Measurements from ENCODE around the gene S100B.

DNA sequence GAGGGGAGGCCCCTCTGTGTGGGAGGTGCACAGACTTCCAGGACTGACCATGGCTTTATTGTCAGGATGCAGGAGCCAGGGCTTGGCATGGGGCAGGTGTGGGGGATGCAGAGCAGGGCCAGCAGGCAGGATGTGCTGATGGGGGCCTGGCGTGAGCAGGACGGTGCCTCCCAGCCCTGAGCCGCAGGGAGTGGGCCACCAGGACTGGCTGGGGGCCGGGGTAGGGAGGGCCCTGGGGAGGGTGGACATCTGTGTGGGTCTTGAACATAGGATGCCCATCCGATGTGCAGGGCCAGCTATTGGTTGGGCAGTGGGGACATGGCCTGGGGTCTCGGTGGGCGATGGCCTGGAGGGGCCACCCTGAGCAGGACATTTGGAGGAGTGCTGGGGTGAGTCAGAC lies 46.2 kb upstream of the S100B start:
- TF ChIP-seq, protein P1, sequence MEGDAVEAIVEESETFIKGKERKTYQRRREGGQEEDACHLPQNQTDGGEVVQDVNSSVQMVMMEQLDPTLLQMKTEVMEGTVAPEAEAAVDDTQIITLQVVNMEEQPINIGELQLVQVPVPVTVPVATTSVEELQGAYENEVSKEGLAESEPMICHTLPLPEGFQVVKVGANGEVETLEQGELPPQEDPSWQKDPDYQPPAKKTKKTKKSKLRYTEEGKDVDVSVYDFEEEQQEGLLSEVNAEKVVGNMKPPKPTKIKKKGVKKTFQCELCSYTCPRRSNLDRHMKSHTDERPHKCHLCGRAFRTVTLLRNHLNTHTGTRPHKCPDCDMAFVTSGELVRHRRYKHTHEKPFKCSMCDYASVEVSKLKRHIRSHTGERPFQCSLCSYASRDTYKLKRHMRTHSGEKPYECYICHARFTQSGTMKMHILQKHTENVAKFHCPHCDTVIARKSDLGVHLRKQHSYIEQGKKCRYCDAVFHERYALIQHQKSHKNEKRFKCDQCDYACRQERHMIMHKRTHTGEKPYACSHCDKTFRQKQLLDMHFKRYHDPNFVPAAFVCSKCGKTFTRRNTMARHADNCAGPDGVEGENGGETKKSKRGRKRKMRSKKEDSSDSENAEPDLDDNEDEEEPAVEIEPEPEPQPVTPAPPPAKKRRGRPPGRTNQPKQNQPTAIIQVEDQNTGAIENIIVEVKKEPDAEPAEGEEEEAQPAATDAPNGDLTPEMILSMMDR (IDR thresholded peaks at IDR 0.05; ENCODE audit: low read depth, low read length, missing input control), result no peak
- TF ChIP-seq YY1 (IDR thresholded peaks at IDR 0.05) (no peak), ATF3 (IDR thresholded peaks at IDR 0.05) (no peak), RAD21 (IDR thresholded peaks at IDR 0.05) (no peak), RXRA (IDR thresholded peaks at IDR 0.05) (no peak)
- TF ChIP-seq, protein P2, sequence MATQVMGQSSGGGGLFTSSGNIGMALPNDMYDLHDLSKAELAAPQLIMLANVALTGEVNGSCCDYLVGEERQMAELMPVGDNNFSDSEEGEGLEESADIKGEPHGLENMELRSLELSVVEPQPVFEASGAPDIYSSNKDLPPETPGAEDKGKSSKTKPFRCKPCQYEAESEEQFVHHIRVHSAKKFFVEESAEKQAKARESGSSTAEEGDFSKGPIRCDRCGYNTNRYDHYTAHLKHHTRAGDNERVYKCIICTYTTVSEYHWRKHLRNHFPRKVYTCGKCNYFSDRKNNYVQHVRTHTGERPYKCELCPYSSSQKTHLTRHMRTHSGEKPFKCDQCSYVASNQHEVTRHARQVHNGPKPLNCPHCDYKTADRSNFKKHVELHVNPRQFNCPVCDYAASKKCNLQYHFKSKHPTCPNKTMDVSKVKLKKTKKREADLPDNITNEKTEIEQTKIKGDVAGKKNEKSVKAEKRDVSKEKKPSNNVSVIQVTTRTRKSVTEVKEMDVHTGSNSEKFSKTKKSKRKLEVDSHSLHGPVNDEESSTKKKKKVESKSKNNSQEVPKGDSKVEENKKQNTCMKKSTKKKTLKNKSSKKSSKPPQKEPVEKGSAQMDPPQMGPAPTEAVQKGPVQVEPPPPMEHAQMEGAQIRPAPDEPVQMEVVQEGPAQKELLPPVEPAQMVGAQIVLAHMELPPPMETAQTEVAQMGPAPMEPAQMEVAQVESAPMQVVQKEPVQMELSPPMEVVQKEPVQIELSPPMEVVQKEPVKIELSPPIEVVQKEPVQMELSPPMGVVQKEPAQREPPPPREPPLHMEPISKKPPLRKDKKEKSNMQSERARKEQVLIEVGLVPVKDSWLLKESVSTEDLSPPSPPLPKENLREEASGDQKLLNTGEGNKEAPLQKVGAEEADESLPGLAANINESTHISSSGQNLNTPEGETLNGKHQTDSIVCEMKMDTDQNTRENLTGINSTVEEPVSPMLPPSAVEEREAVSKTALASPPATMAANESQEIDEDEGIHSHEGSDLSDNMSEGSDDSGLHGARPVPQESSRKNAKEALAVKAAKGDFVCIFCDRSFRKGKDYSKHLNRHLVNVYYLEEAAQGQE (IDR thresholded peaks at IDR 0.05), result no peak
- TF ChIP-seq, protein P3, sequence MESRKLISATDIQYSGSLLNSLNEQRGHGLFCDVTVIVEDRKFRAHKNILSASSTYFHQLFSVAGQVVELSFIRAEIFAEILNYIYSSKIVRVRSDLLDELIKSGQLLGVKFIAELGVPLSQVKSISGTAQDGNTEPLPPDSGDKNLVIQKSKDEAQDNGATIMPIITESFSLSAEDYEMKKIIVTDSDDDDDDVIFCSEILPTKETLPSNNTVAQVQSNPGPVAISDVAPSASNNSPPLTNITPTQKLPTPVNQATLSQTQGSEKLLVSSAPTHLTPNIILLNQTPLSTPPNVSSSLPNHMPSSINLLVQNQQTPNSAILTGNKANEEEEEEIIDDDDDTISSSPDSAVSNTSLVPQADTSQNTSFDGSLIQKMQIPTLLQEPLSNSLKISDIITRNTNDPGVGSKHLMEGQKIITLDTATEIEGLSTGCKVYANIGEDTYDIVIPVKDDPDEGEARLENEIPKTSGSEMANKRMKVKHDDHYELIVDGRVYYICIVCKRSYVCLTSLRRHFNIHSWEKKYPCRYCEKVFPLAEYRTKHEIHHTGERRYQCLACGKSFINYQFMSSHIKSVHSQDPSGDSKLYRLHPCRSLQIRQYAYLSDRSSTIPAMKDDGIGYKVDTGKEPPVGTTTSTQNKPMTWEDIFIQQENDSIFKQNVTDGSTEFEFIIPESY (IDR thresholded peaks at IDR 0.05), result no peak
